Activated CD8-positive, alpha-beta memory T cell treated with anti-CD3 and anti-CD28 coated beads, Interleukin-2, amount 50 U/mL, for 4 hours (primary cell): ENCODE results near the gene SLC31A2.

Experiments
- DNase-seq: peaks from one replicate; pipeline ENCODE4 v3.0.0-alpha.2; 2020

SLC31A2 gene

GRCh38 chr9:113187929-113188595 is 37.3 kb downstream of the SLC31A2 start:
- no peak for DNase-seq

GRCh38 chr9:113192455-113192854 is 41.6 kb downstream of the SLC31A2 start:
- no peak for DNase-seq

GRCh38 chr9:113199683-113200329 is 49.0 kb downstream of the SLC31A2 start:
- DNase-seq = no peak

GRCh38 chr9:113205432-113205831 is 54.6 kb downstream of the SLC31A2 start:
- DNase-seq = no peak

GRCh38 chr9:113205861-113206260 is 55.1 kb downstream of the SLC31A2 start:
- no peak for DNase-seq

GRCh38 chr9:113210815-113211214 is 60.0 kb downstream of the SLC31A2 start:
- DNase-seq = no peak
